SU-DHL-6 (cell line): ENCODE measurements around the gene TMEM203.

Experiments used
- EZH2phosphoT487 ChIP-seq: fragments of 200-600 bp; sonication (generic), shearing (Covaris generic); conservative IDR thresholded peaks from 2 replicates; pipeline ENCODE4 v1.6.1; 2018; ENCODE audit warnings: mild to moderate bottlenecking, antibody characterized with exemption, low read length, moderate library complexity, mixed read lengths
- TF ChIP-seq, protein P1 (sequence below): fragments of 200-600 bp; sonication (generic); IDR thresholded peaks from one replicate; pipeline ENCODE4 v1.5.1; 2017; ENCODE audit warnings: antibody characterized with exemption, mild to moderate bottlenecking, low read length, moderate library complexity; ENCODE audit not compliant: insufficient read depth, poor library complexity, severe bottlenecking

DNA sequence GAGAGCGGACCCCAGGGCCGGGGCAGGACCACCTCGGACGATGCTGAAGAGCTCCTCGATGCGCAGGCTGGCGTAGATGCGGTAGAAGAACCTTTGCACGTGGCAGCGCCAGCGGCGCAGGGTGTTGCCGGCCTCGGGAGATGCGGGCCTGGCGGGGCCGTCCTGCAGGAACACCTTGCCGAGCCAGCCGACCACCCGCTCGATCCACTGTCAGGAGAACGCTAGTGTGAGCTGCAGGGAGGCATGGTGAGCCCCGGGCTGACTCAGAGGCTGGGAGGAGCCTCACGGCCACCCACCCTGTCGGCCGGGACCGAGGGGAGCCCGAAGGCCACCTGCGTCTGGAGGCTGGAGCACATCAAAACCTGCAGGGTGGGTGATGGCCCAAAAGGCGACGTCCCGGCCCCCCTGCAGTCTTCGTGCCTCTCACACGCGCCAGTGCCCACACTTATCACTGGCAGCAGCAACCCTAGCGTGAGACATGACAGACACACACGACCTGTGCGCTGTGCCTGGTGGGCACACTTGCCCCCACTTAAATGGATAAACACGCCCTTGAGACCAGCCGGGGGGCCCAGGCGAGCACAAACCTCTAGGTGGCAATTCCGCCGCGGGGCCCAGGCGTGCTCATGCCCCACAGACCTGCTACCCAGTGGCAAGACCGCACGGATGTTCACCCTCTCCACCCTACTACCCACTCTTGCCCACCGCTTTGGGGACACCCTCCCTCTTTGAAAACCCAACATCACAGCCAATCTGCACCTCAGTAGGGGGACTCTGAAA lies 20.4 kb downstream of the TMEM203 start:
- TF ChIP-seq EZH2phosphoT487: no peak
- TF ChIP-seq, protein P1, sequence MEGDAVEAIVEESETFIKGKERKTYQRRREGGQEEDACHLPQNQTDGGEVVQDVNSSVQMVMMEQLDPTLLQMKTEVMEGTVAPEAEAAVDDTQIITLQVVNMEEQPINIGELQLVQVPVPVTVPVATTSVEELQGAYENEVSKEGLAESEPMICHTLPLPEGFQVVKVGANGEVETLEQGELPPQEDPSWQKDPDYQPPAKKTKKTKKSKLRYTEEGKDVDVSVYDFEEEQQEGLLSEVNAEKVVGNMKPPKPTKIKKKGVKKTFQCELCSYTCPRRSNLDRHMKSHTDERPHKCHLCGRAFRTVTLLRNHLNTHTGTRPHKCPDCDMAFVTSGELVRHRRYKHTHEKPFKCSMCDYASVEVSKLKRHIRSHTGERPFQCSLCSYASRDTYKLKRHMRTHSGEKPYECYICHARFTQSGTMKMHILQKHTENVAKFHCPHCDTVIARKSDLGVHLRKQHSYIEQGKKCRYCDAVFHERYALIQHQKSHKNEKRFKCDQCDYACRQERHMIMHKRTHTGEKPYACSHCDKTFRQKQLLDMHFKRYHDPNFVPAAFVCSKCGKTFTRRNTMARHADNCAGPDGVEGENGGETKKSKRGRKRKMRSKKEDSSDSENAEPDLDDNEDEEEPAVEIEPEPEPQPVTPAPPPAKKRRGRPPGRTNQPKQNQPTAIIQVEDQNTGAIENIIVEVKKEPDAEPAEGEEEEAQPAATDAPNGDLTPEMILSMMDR: no peak
